AG04450 (cell line): ENCODE data around the gene FANK1. TPM values are rescaled to one million over a fixed set of nuclear protein-coding genes. Genes with fewer than 3 reads are reported as not detected.

ENCODE experiments used
- CTCF ChIA-PET: fragments of 300-600, 350-600 bp; formaldehyde crosslinking; extraction: SDS; loops from one replicate; lab custom pipeline; 2022; ENCODE audit warnings: antibody characterized with exemption, inconsistent platforms; lab: Charles Lee
- POLR2A ChIA-PET: fragments of 350-600 bp; formaldehyde crosslinking; extraction: SDS; loops from one replicate; lab custom pipeline; 2021; ENCODE audit warnings: antibody characterized with exemption, inconsistent platforms; lab: Yijun Ruan, JAX
- DNase-seq: peaks from one replicate; pipeline ENCODE4 v3.0.0-alpha.2; 2011; ENCODE audit warnings: low read depth, low spot score
- H3K27ac ChIP-seq: one replicate; pipeline ENCODE4 v1.5.1; 2012; ENCODE audit warnings: low read depth, low read length, control low read depth
- H3K27me3 ChIP-seq: one replicate; pipeline ENCODE4 v1.6.0; 2012; ENCODE audit warnings: low read length; ENCODE audit not compliant: control insufficient read depth, insufficient read depth
- H3K4me3 ChIP-seq: 2 replicates; pipeline ENCODE4 v1.5.1; 2011; ENCODE audit warnings: mild to moderate bottlenecking, low read depth, low read length, control low read depth
- H3K9me3 ChIP-seq: 2 replicates; pipeline ENCODE4 v1.5.1; 2012; ENCODE audit warnings: low read length; ENCODE audit not compliant: control insufficient read depth, insufficient read depth
- CTCF ChIP-seq: IDR thresholded peaks from 2 replicates; pipeline ENCODE4 v1.5.1; 2011; ENCODE audit warnings: low read depth, low read length, control low read depth, inconsistent platforms
- polyA plus RNA-seq: library from polyadenylated mRNA; depleted of rRNA; stranded (reverse); fragments of >200 nt; gene quantifications from 2 replicates; pipeline ENCODE4 v1.2.3, GENCODE V29; 2011

The FANK1 gene
- polyA plus RNA-seq, 1 experiment: 4.0 TPM

GRCh38 chr10:125933693-125934092 is 37.3 kb downstream of the FANK1 start:
- no peak for TF ChIP-seq CTCF
- POLR2A ChIA-PET: no interaction called here
- DNase-seq: no peak
- H3K27me3 ChIP-seq: peaks cover 8% of the 10 kb centered on the region
- H3K27ac ChIP-seq: no peak overlapping the region
- CTCF ChIA-PET: interaction anchor here (0.7 to 3.8 kb wide), 33 partner anchors 9 to 1921 kb away, joined by 3 to 64 read pairs (median 5); no protein-coding TSS in a partner anchor
- no peak overlapping the region for H3K4me3 ChIP-seq
- H3K9me3 ChIP-seq: no peaks in the 10 kb centered on the region

GRCh38 chr10:125936331-125936730 is 40.0 kb downstream of the FANK1 start:
- H3K9me3 ChIP-seq: no peaks in the 10 kb centered on the region
- no peak overlapping the region for H3K4me3 ChIP-seq
- POLR2A ChIA-PET: no interaction called here
- no peak for TF ChIP-seq CTCF
- no peak for DNase-seq
- H3K27me3 ChIP-seq: peaks cover 8% of the 10 kb centered on the region
- no peak overlapping the region for H3K27ac ChIP-seq
- CTCF ChIA-PET: interaction anchor here (1.0 to 3.8 kb wide), 7 partner anchors 8 to 662 kb away, joined by 3 to 64 read pairs (median 3); partner anchors contain the start of gene ADAM12

GRCh38 chr10:125940515-125940914 is 44.2 kb downstream of the FANK1 start:
- ChIA-PET POLR2A (no interaction called here), CTCF (no interaction called here)
- Histone ChIP-seq H3K27ac (no peak overlapping the region), H3K27me3 (no peaks in the 10 kb centered on the region), H3K4me3 (no peak overlapping the region), H3K9me3 (peaks cover 5% of the 10 kb centered on the region; the same call in 1 of the 2 replicates)
- TF ChIP-seq CTCF: no peak
- no peak for DNase-seq

- no peak overlapping the region for H3K4me3 ChIP-seq
- ChIA-PET CTCF (no interaction called here), POLR2A (no interaction called here)
- H3K27ac ChIP-seq: no peak overlapping the region
- no peak for TF ChIP-seq CTCF
- H3K9me3 ChIP-seq: peaks cover 22% of the 10 kb centered on the region
- no peak for DNase-seq
- peaks cover 2% of the 10 kb centered on the region for H3K27me3 ChIP-seq
Observed at GRCh38 chr10:125951290-125951689, 54.9 kb downstream of the FANK1 start.

GRCh38 chr10:125953778-125954385 is 57.5 kb downstream of the FANK1 start:
- POLR2A ChIA-PET: no interaction called here
- Histone ChIP-seq H3K4me3 (no peak overlapping the region), H3K27me3 (peaks cover 2% of the 10 kb centered on the region), H3K9me3 (peaks cover 22% of the 10 kb centered on the region), H3K27ac (no peak overlapping the region)
- TF ChIP-seq CTCF: no peak
- no peak for DNase-seq
- CTCF ChIA-PET: interaction anchor here (0.6 to 1.7 kb wide), 3 partner anchors 10 to 28 kb away, joined by 4 to 9 read pairs (median 6); no protein-coding TSS in a partner anchor
